Endodermal cell (in vitro differentiated cells): ENCODE results near the gene RBKS. TPM values are rescaled to one million over a fixed set of nuclear protein-coding genes. Genes with fewer than 3 reads are reported as not detected.

Experiments used
- DNase-seq: peaks from one replicate; pipeline ENCODE4 v3.0.0-alpha.2; 2017
- H3K27ac ChIP-seq: 2 replicates; pipeline ENCODE4 v1.5.1; 2013; ENCODE audit warnings: mild to moderate bottlenecking, low read depth, low read length, moderate library complexity
- H3K27me3 ChIP-seq: 2 replicates; pipeline ENCODE4 v1.6.1; 2013; ENCODE audit warnings: mild to moderate bottlenecking, low read length, moderate library complexity; ENCODE audit not compliant: insufficient read depth, control insufficient read depth, poor library complexity, severe bottlenecking
- H3K36me3 ChIP-seq: 2 replicates; pipeline ENCODE4 v1.7.0; 2013; ENCODE audit warnings: mild to moderate bottlenecking, low read length, moderate library complexity; ENCODE audit not compliant: control insufficient read depth, insufficient read depth
- H3K4me1 ChIP-seq: one replicate; pipeline ENCODE4 v1.7.0; 2013; ENCODE audit warnings: low read length; ENCODE audit not compliant: control insufficient read depth, insufficient read depth
- H3K4me3 ChIP-seq: 2 replicates; pipeline ENCODE4 v1.5.1; 2013; ENCODE audit warnings: mild to moderate bottlenecking, low read length, moderate library complexity
- H3K9ac ChIP-seq: 2 replicates; pipeline ENCODE4 v1.6.1; 2013; ENCODE audit warnings: mild to moderate bottlenecking, low read length, moderate library complexity; ENCODE audit not compliant: poor library complexity, severe bottlenecking; ENCODE audit errors: extremely low read depth
- H3K9me3 ChIP-seq: 2 replicates; pipeline ENCODE4 v1.6.1; 2013; ENCODE audit warnings: mild to moderate bottlenecking, low read length, moderate library complexity; ENCODE audit not compliant: control insufficient read depth
- H3K27ac Mint-ChIP-seq: 2 replicates; pipeline ENCODE4 v1.8.0; 2020; ENCODE audit warnings: mixed read lengths
- H3K27me3 Mint-ChIP-seq: 2 replicates; pipeline ENCODE4 v1.8.0; 2021; ENCODE audit warnings: mild to moderate bottlenecking, mixed read lengths; ENCODE audit not compliant: insufficient read depth
- H3K36me3 Mint-ChIP-seq: 2 replicates; pipeline ENCODE4 v1.8.0; 2020; ENCODE audit warnings: low read depth, mixed read lengths
- H3K4me1 Mint-ChIP-seq: 2 replicates; pipeline ENCODE4 v1.8.0; 2020; ENCODE audit warnings: mixed read lengths
- H3K4me3 Mint-ChIP-seq: 2 replicates; pipeline ENCODE4 v1.8.0; 2020; ENCODE audit warnings: mild to moderate bottlenecking, moderate library complexity, mixed read lengths
- H3K9me3 Mint-ChIP-seq: 2 replicates; pipeline ENCODE4 v1.8.0; 2020; ENCODE audit warnings: mild to moderate bottlenecking, mixed read lengths
- CTCF ChIP-seq: fragments of 200-600 bp; sonication (generic); conservative IDR thresholded peaks from 2 replicates; pipeline ENCODE4 v1.5.0; 2021; ENCODE audit warnings: antibody characterized with exemption, mild to moderate bottlenecking
- WGBS, 2 experiments: methylation state at CpG; one replicate each; pipeline versions ENCODE4 v1.1.5 to v1.1.7; 2013; ENCODE audit warnings: missing lambda C conversion rate in 2 of 2, mixed read lengths in 1 of 2; ENCODE audit not compliant: insufficient coverage in 1 of 2, insufficient read length in 1 of 2; 5-methylcytosine and 5-hydroxymethylcytosine counted together
- total RNA-seq, 2 donors: library from RNA; stranded (reverse); fragmentation: NEBNext Ultra II Directional in 1 of 2; extraction: Animal tissue kit (Norgen Biotek cat#: 25700) in 1 of 2; gene quantifications; 2 replicates in 1 of 2; 3 replicates in 1 of 2; pipeline ENCODE4 v1.2.1, GENCODE V29; 2021

RBKS gene
- total RNA-seq, 2 donors from 2014 or later = 4.4 to 4.9 TPM

GRCh38 chr2:27811768-27812167 is 78.4 kb downstream of the RBKS start:
- no peak overlapping the region for H3K4me3 Mint-ChIP-seq
- H3K27ac Mint-ChIP-seq = no peak overlapping the region
- peaks cover 12% of the 10 kb centered on the region for H3K27me3 Mint-ChIP-seq
- Histone ChIP-seq H3K27me3 (peaks cover 5% of the 10 kb centered on the region), H3K4me3 (no peak overlapping the region), H3K36me3 (no peaks in the 10 kb centered on the region), H3K9ac (no peak overlapping the region), H3K27ac (no peak overlapping the region), H3K9me3 (no peaks in the 10 kb centered on the region), H3K4me1 (no peaks in the 10 kb centered on the region)
- 94% methylated on average over 1 of the region's 1 CpG; no CpG with 5 or more reads in 1 of the 2 experiments for WGBS, 2 experiments
- H3K4me1 Mint-ChIP-seq = no peaks in the 10 kb centered on the region
- H3K9me3 Mint-ChIP-seq = no peaks in the 10 kb centered on the region
- H3K36me3 Mint-ChIP-seq = no peaks in the 10 kb centered on the region
- TF ChIP-seq CTCF = no peak
- DNase-seq = no peak

GRCh38 chr2:27810455-27810854 is 79.7 kb downstream of the RBKS start:
- H3K9ac ChIP-seq = no peak overlapping the region
- H3K27ac ChIP-seq = no peak overlapping the region
- Mint-ChIP-seq H3K27me3 (peaks cover 12% of the 10 kb centered on the region), H3K36me3 (no peaks in the 10 kb centered on the region), H3K9me3 (no peaks in the 10 kb centered on the region), H3K27ac (no peak overlapping the region), H3K4me1 (no peaks in the 10 kb centered on the region), H3K4me3 (no peak overlapping the region)
- no peaks in the 10 kb centered on the region for H3K4me1 ChIP-seq
- TF ChIP-seq CTCF = no peak
- H3K9me3 ChIP-seq = no peaks in the 10 kb centered on the region
- WGBS, 2 experiments = 87 to 92% methylated on average over 3 of the region's 3 CpGs
- H3K36me3 ChIP-seq = no peaks in the 10 kb centered on the region
- DNase-seq = no peak
- H3K4me3 ChIP-seq = no peak overlapping the region
- H3K27me3 ChIP-seq = peaks cover 5% of the 10 kb centered on the region

GRCh38 chr2:27809761-27810241 is 80.4 kb downstream of the RBKS start:
- TF ChIP-seq CTCF = no peak
- H3K4me3 Mint-ChIP-seq = no peak overlapping the region
- H3K9ac ChIP-seq = no peak overlapping the region
- H3K36me3 ChIP-seq = no peaks in the 10 kb centered on the region
- no peaks in the 10 kb centered on the region for H3K9me3 Mint-ChIP-seq
- no peaks in the 10 kb centered on the region for H3K9me3 ChIP-seq
- no peak overlapping the region for H3K27ac ChIP-seq
- H3K36me3 Mint-ChIP-seq = no peaks in the 10 kb centered on the region
- peaks cover 7% of the 10 kb centered on the region for H3K27me3 Mint-ChIP-seq
- H3K4me1 Mint-ChIP-seq = no peaks in the 10 kb centered on the region
- no peak overlapping the region for H3K27ac Mint-ChIP-seq
- no peaks in the 10 kb centered on the region for H3K4me1 ChIP-seq
- H3K4me3 ChIP-seq = no peak overlapping the region
- H3K27me3 ChIP-seq = peaks cover 5% of the 10 kb centered on the region
- 89 to 95% methylated on average over 2 to 3 of the region's 3 CpGs for WGBS, 2 experiments
- no peak for DNase-seq
